OCI-LY7 (cell line): Measurements from ENCODE around the gene EIF4ENIF1. TPM values are rescaled to one million over a fixed set of nuclear protein-coding genes. Genes with fewer than 3 reads are reported as not detected.

Source experiments
- BruUV-seq: library from RNA; stranded (reverse); fragments of 400-500 nt; replicated peaks from 2 replicates; lab custom pipeline; 2021; lab: Mats Ljungman, UMichigan
- CTCF ChIA-PET: fragments of 300-600 bp; sonication (Branson Sonifier 250); formaldehyde crosslinking; loops from one replicate; lab custom pipeline; 2022; ENCODE audit warnings: antibody characterized with exemption; ENCODE audit not compliant: unreplicated experiment; lab: Charles Lee
- POLR2A ChIA-PET: fragments of 300-600 bp; sonication (Branson Sonifier 250); formaldehyde crosslinking; loops from one replicate; lab custom pipeline; 2022; ENCODE audit warnings: antibody characterized with exemption; lab: Charles Lee
- DNase-seq: peaks from one replicate; pipeline ENCODE4 v3.0.0-alpha.2; 2015; ENCODE audit warnings: low spot score
- H2AFZ ChIP-seq: fragments of 200-600 bp; sonication (generic), shearing (Covaris generic); 2 replicates; pipeline ENCODE4 v1.6.1; 2014; ENCODE audit warnings: mild to moderate bottlenecking, antibody characterized with exemption, low read length, moderate library complexity
- H3K27ac ChIP-seq: fragments of 200-600 bp; sonication (generic); 2 replicates; pipeline ENCODE4 v1.5.1; 2014; ENCODE audit warnings: mixed run types, low read depth, mild to moderate bottlenecking, moderate library complexity, low read length, inconsistent platforms; ENCODE audit not compliant: poor library complexity, severe bottlenecking
- H3K36me3 ChIP-seq: fragments of 200-600 bp; sonication (generic); 2 replicates; pipeline ENCODE4 v1.6.1; 2014; ENCODE audit warnings: mild to moderate bottlenecking, antibody characterized with exemption, low read length, moderate library complexity, mixed read lengths; ENCODE audit not compliant: insufficient read depth
- H3K4me1 ChIP-seq: fragments of 200-600 bp; sonication (generic); 2 replicates; pipeline ENCODE4 v1.5.1; 2014; ENCODE audit warnings: mild to moderate bottlenecking, low read length; ENCODE audit not compliant: insufficient read depth, poor library complexity, severe bottlenecking
- H3K4me2 ChIP-seq: fragments of 200-600 bp; sonication (generic); 2 replicates; pipeline ENCODE4 v1.6.1; 2014; ENCODE audit warnings: mild to moderate bottlenecking, low read length
- H3K4me3 ChIP-seq: fragments of 200-600 bp; sonication (generic); 2 replicates; pipeline ENCODE4 v1.5.1; 2014; ENCODE audit warnings: mild to moderate bottlenecking, low read depth, low read length; ENCODE audit not compliant: poor library complexity, severe bottlenecking
- H3K79me2 ChIP-seq: fragments of 200-600 bp; sonication (generic); 2 replicates; pipeline ENCODE4 v1.6.1; 2016; ENCODE audit warnings: low read depth, mild to moderate bottlenecking, low read length, moderate library complexity, mixed read lengths; ENCODE audit not compliant: insufficient read depth
- H3K9me2 ChIP-seq: fragments of 200-600 bp; sonication (generic); 2 replicates; pipeline ENCODE4 v1.6.1; 2016; ENCODE audit warnings: mild to moderate bottlenecking, low read length, mixed read lengths; ENCODE audit not compliant: insufficient read depth
- H3K9me3 ChIP-seq: fragments of 200-600 bp; sonication (generic); 2 replicates; pipeline ENCODE4 v1.6.1; 2014; ENCODE audit warnings: mild to moderate bottlenecking, mixed run types, low read length, mixed read lengths
- H4K20me1 ChIP-seq: fragments of 200-600 bp; sonication (generic); 2 replicates; pipeline ENCODE4 v1.6.1; 2014; ENCODE audit warnings: mild to moderate bottlenecking, antibody characterized with exemption, low read length, moderate library complexity, mixed read lengths; ENCODE audit not compliant: insufficient read depth
- CTCF ChIP-seq: fragments of 200-600 bp; sonication (generic); conservative IDR thresholded peaks from 2 replicates; pipeline ENCODE4 v1.5.1; 2014; ENCODE audit warnings: mild to moderate bottlenecking, antibody characterized with exemption, low read length, moderate library complexity, mixed read lengths
- EZH2phosphoT487 ChIP-seq: fragments of 200-600 bp; sonication (generic); IDR thresholded peaks from 2 replicates; pipeline ENCODE4 v1.6.1; 2018; ENCODE audit warnings: low read depth, borderline replicate concordance, mild to moderate bottlenecking, mixed run types, antibody characterized with exemption, low read length, moderate library complexity, mixed read lengths
- intact Hi-C: fragments of 100-400 bp; cut with micrococcal nuclease; formaldehyde crosslinking; loops from one replicate; pipeline ENCODE4 v1.10.0; 2022; ENCODE audit not compliant: unreplicated experiment
- total RNA-seq, 2 experiments: library from RNA; depleted of rRNA in 1 of 2; stranded (reverse); fragments of >200 nt in 1 of 2; shearing (Covaris generic) in 1 of 2; gene quantifications; 2 replicates each; pipeline ENCODE4 v1.2.3, GENCODE V29; 2014 to 2022

The EIF4ENIF1 gene
- total RNA-seq, 2 experiments from 2014 or later: 18.1 to 40.3 TPM

- Histone ChIP-seq H3K36me3 (peaks cover 9% of the 10 kb centered on the region), H2AFZ (no peak overlapping the region), H4K20me1 (peaks cover 7% of the 10 kb centered on the region; the same call in 1 of the 2 replicates), H3K4me2 (peak overlapping the region; percentile 95; the same call in 1 of the 2 replicates), H3K27ac (peak overlapping the region; percentile 28), H3K79me2 (peaks cover 36% of the 10 kb centered on the region), H3K9me3 (no peaks in the 10 kb centered on the region), H3K4me3 (no peak overlapping the region), H3K9me2 (no peaks in the 10 kb centered on the region), H3K4me1 (peaks cover 56% of the 10 kb centered on the region)
- BruUV-seq: no TSS peak
- intact Hi-C loops: loop anchor here (5.0 to 10.0 kb wide), 4 partner anchors 145 to 983 kb away; partner anchors contain the start of genes DEPDC5, FBXO7, PATZ1 and PIK3IP1
- ChIA-PET CTCF (no interaction called here), POLR2A (interaction anchor here (0.8 to 1.1 kb wide), 2 partner anchors 138 kb away, joined by 3 to 5 read pairs; no protein-coding TSS in a partner anchor)
- TF ChIP-seq EZH2phosphoT487 (no peak), CTCF (no peak)
- no peak for DNase-seq
These were observed 2.5 kb upstream of the EIF4ENIF1 start for GRCh38 chr22:31492151-31492550.

GRCh38 chr22:31491218-31491962 is 1.7 kb upstream of the EIF4ENIF1 start:
- intact Hi-C loops: loop anchor here (5.0 to 10.0 kb wide), 4 partner anchors 144 to 983 kb away; partner anchors contain the start of genes DEPDC5, FBXO7, PATZ1 and PIK3IP1
- DNase-seq: no peak
- Histone ChIP-seq H3K36me3 (peaks cover 16% of the 10 kb centered on the region), H3K4me1 (peaks cover 58% of the 10 kb centered on the region), H3K9me2 (no peaks in the 10 kb centered on the region), H3K27ac (peak overlapping the region; percentile 97), H3K4me3 (peak overlapping the region; percentile 79), H3K4me2 (peak overlapping the region; percentile 95), H4K20me1 (peaks cover 7% of the 10 kb centered on the region; the same call in 1 of the 2 replicates), H3K79me2 (peaks cover 33% of the 10 kb centered on the region), H3K9me3 (no peaks in the 10 kb centered on the region), H2AFZ (no peak overlapping the region; the same call in 1 of the 2 replicates)
- TF ChIP-seq EZH2phosphoT487 (no peak), CTCF (no peak)
- ChIA-PET POLR2A (interaction anchor here (0.5 to 1.1 kb wide), 2 partner anchors 138 to 200 kb away, joined by 3 read pairs; no protein-coding TSS in a partner anchor), CTCF (interaction anchor here (0.7 kb wide), 1 partner anchor 139 kb away, joined by 3 read pairs; no protein-coding TSS in a partner anchor)
- no TSS peak for BruUV-seq
